WTC11 (cell line): ENCODE results near the gene CGN.

ENCODE experiments used
- CREM ChIP-seq: sonication (generic); formaldehyde crosslinking; IDR thresholded peaks from 2 replicates; pipeline ENCODE4 v1.8.1; 2022; ENCODE audit warnings: mild to moderate bottlenecking, missing genetic modification reagents, moderate library complexity
- SMAD4 ChIP-seq: sonication (generic); formaldehyde crosslinking; IDR thresholded peaks from 2 replicates; pipeline ENCODE4 v1.8.0; 2022; ENCODE audit warnings: mild to moderate bottlenecking, missing genetic modification reagents
- TF ChIP-seq, protein P1 (sequence below): sonication (generic); formaldehyde crosslinking; IDR thresholded peaks from 2 replicates; pipeline ENCODE4 v1.8.0; 2023; ENCODE audit warnings: mild to moderate bottlenecking, missing genetic modification reagents
- TF ChIP-seq, protein P2 (sequence below): fragments of 200-600 bp; IDR thresholded peaks from 2 replicates; pipeline ENCODE4 v1.8.0; 2022; ENCODE audit warnings: antibody characterized with exemption
- TF ChIP-seq, protein P3 (sequence below): sonication (generic); formaldehyde crosslinking; IDR thresholded peaks from 2 replicates; pipeline ENCODE4 v1.8.0; 2022; ENCODE audit warnings: mild to moderate bottlenecking, missing genetic modification reagents
- TF ChIP-seq, protein P4 (sequence below): sonication (generic); formaldehyde crosslinking; IDR thresholded peaks from 2 replicates; pipeline ENCODE4 v1.8.1; 2022; ENCODE audit warnings: mild to moderate bottlenecking, missing genetic modification reagents, moderate library complexity, borderline replicate concordance
- TF ChIP-seq, protein P5 (sequence below): sonication (generic); formaldehyde crosslinking; IDR thresholded peaks from 2 replicates; pipeline ENCODE4 v1.8.1; 2022; ENCODE audit warnings: low read depth, mild to moderate bottlenecking, moderate library complexity, missing genetic modification reagents, borderline replicate concordance

DNA sequence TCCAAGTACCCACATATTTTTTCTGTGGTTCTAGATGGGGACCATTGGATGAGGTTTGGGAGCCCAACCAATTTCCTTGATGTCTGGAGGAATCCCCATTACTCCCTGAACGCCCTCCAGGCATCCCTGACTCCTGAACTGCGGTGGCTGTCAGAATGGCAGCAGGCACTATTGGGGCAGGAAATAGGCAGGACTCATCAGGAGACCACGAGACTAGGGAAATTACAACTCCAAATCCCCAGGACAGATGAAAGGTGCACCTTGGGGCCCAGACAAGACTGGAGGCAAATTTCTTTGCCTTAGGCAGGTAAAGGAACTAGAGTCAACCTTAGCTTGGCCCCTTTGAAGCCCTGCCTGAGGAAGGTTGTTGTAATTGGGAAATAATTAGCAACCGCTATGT lies 1.1 kb downstream of the CGN start:
- TF ChIP-seq, protein P1, sequence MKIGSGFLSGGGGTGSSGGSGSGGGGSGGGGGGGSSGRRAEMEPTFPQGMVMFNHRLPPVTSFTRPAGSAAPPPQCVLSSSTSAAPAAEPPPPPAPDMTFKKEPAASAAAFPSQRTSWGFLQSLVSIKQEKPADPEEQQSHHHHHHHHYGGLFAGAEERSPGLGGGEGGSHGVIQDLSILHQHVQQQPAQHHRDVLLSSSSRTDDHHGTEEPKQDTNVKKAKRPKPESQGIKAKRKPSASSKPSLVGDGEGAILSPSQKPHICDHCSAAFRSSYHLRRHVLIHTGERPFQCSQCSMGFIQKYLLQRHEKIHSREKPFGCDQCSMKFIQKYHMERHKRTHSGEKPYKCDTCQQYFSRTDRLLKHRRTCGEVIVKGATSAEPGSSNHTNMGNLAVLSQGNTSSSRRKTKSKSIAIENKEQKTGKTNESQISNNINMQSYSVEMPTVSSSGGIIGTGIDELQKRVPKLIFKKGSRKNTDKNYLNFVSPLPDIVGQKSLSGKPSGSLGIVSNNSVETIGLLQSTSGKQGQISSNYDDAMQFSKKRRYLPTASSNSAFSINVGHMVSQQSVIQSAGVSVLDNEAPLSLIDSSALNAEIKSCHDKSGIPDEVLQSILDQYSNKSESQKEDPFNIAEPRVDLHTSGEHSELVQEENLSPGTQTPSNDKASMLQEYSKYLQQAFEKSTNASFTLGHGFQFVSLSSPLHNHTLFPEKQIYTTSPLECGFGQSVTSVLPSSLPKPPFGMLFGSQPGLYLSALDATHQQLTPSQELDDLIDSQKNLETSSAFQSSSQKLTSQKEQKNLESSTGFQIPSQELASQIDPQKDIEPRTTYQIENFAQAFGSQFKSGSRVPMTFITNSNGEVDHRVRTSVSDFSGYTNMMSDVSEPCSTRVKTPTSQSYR (CRISPR knock-in tag), result no peak
- TF ChIP-seq, protein P2, sequence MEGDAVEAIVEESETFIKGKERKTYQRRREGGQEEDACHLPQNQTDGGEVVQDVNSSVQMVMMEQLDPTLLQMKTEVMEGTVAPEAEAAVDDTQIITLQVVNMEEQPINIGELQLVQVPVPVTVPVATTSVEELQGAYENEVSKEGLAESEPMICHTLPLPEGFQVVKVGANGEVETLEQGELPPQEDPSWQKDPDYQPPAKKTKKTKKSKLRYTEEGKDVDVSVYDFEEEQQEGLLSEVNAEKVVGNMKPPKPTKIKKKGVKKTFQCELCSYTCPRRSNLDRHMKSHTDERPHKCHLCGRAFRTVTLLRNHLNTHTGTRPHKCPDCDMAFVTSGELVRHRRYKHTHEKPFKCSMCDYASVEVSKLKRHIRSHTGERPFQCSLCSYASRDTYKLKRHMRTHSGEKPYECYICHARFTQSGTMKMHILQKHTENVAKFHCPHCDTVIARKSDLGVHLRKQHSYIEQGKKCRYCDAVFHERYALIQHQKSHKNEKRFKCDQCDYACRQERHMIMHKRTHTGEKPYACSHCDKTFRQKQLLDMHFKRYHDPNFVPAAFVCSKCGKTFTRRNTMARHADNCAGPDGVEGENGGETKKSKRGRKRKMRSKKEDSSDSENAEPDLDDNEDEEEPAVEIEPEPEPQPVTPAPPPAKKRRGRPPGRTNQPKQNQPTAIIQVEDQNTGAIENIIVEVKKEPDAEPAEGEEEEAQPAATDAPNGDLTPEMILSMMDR, result no peak
- TF ChIP-seq SMAD4 (no peak), CREM (no peak)
- TF ChIP-seq, protein P3, sequence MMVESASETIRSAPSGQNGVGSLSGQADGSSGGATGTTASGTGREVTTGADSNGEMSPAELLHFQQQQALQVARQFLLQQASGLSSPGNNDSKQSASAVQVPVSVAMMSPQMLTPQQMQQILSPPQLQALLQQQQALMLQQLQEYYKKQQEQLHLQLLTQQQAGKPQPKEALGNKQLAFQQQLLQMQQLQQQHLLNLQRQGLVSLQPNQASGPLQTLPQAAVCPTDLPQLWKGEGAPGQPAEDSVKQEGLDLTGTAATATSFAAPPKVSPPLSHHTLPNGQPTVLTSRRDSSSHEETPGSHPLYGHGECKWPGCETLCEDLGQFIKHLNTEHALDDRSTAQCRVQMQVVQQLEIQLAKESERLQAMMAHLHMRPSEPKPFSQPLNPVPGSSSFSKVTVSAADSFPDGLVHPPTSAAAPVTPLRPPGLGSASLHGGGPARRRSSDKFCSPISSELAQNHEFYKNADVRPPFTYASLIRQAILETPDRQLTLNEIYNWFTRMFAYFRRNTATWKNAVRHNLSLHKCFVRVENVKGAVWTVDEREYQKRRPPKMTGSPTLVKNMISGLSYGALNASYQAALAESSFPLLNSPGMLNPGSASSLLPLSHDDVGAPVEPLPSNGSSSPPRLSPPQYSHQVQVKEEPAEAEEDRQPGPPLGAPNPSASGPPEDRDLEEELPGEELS, result no peak
- TF ChIP-seq, protein P4, sequence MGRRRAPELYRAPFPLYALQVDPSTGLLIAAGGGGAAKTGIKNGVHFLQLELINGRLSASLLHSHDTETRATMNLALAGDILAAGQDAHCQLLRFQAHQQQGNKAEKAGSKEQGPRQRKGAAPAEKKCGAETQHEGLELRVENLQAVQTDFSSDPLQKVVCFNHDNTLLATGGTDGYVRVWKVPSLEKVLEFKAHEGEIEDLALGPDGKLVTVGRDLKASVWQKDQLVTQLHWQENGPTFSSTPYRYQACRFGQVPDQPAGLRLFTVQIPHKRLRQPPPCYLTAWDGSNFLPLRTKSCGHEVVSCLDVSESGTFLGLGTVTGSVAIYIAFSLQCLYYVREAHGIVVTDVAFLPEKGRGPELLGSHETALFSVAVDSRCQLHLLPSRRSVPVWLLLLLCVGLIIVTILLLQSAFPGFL, result no peak
- TF ChIP-seq, protein P5, sequence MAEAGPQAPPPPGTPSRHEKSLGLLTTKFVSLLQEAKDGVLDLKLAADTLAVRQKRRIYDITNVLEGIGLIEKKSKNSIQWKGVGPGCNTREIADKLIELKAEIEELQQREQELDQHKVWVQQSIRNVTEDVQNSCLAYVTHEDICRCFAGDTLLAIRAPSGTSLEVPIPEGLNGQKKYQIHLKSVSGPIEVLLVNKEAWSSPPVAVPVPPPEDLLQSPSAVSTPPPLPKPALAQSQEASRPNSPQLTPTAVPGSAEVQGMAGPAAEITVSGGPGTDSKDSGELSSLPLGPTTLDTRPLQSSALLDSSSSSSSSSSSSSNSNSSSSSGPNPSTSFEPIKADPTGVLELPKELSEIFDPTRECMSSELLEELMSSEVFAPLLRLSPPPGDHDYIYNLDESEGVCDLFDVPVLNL, result no peak
